Measurements from ENCODE around the gene BPIFB1.
A peak's percentile ranks its signal among the peaks of the same experiment; 100 is the strongest.

BPIFB1 gene, protein sequence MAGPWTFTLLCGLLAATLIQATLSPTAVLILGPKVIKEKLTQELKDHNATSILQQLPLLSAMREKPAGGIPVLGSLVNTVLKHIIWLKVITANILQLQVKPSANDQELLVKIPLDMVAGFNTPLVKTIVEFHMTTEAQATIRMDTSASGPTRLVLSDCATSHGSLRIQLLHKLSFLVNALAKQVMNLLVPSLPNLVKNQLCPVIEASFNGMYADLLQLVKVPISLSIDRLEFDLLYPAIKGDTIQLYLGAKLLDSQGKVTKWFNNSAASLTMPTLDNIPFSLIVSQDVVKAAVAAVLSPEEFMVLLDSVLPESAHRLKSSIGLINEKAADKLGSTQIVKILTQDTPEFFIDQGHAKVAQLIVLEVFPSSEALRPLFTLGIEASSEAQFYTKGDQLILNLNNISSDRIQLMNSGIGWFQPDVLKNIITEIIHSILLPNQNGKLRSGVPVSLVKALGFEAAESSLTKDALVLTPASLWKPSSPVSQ

GRCh38 chr20:33282991-33283555 lies at the start of gene BPIFB1:
TSS of gene BPIFB1 (plus strand) at chr20:33283214. CDS start at chr20:33286074, 2,860 bp downstream.
- H3K4me3 Mint-ChIP-seq, result no peak within 1 kb of the TSS
- H3K36me3 Mint-ChIP-seq, result no peaks in the 10 kb centered on the region
- H3K27ac Mint-ChIP-seq, result no peak within 1 kb of the TSS
- H3K4me1 Mint-ChIP-seq, result no peaks in the 10 kb centered on the region
- H3K9me3 Mint-ChIP-seq, result no peaks in the 10 kb centered on the region
- peaks cover 1% of the 10 kb centered on the region for H3K27me3 Mint-ChIP-seq

- Mint-ChIP-seq H3K36me3 (no peaks in the 10 kb centered on the region), H3K27me3 (no peaks in the 10 kb centered on the region)
Measured at GRCh38 chr20:33234050-33234449, 49.0 kb upstream of the BPIFB1 start.

GRCh38 chr20:33235696-33236095 lies 47.3 kb upstream of the BPIFB1 start, which contains the start of gene BPIFA1:
TSS of gene BPIFA1 (plus strand) at chr20:33235996. CDS start at chr20:33237712, 1,716 bp downstream.
- Mint-ChIP-seq H3K36me3 (no peaks in the 10 kb centered on the region), H3K27me3 (no peaks in the 10 kb centered on the region), H3K9me3 (no peaks in the 10 kb centered on the region), H3K4me3 (no peak within 1 kb of the TSS), H3K4me1 (peaks cover 16% of the 10 kb centered on the region), H3K27ac (peak within 1 kb of the TSS; percentile 46)

More at GRCh38 chr20:33234050-33234449, 49.0 kb upstream of the BPIFB1 start:
- Mint-ChIP-seq H3K4me1 (peaks cover 16% of the 10 kb centered on the region), H3K4me3 (no peak overlapping the region), H3K9me3 (no peaks in the 10 kb centered on the region), H3K27ac (no peak overlapping the region)

GRCh38 chr20:33236351-33236750 lies 46.7 kb upstream of the BPIFB1 start:
- Mint-ChIP-seq H3K4me1 (peaks cover 10% of the 10 kb centered on the region), H3K36me3 (no peaks in the 10 kb centered on the region), H3K4me3 (no peak overlapping the region), H3K9me3 (no peaks in the 10 kb centered on the region), H3K27ac (peak overlapping the region; percentile 46), H3K27me3 (no peaks in the 10 kb centered on the region)

DNA sequence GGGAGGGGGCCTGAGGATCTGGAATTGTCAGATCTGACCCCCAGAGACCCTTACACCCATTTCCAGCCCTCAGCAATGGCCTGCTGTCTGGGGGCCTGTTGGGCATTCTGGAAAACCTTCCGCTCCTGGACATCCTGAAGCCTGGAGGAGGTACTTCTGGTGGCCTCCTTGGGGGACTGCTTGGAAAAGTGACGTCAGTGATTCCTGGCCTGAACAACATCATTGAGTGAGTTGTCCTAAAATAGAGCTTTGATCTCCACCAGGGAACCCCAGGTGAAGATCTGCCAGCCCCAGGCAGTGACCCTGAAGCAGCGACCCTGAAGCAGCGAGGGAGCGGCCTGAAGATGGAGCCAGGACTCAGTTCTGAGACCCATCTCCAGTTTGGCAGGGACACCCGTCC lies 45.0 kb upstream of the BPIFB1 start:
- Mint-ChIP-seq H3K27me3 (no peaks in the 10 kb centered on the region), H3K9me3 (no peaks in the 10 kb centered on the region), H3K27ac (no peak overlapping the region), H3K4me3 (no peak overlapping the region), H3K36me3 (no peaks in the 10 kb centered on the region), H3K4me1 (peaks cover 2% of the 10 kb centered on the region)

GRCh38 chr20:33239418-33239817 lies 43.6 kb upstream of the BPIFB1 start:
- Mint-ChIP-seq H3K9me3 (no peaks in the 10 kb centered on the region), H3K4me1 (no peaks in the 10 kb centered on the region), H3K4me3 (no peak overlapping the region), H3K27me3 (no peaks in the 10 kb centered on the region), H3K36me3 (no peaks in the 10 kb centered on the region), H3K27ac (no peak overlapping the region)

GRCh38 chr20:33239979-33240736 lies 42.9 kb upstream of the BPIFB1 start:
- no peaks in the 10 kb centered on the region for H3K4me1 Mint-ChIP-seq
- H3K9me3 Mint-ChIP-seq, result no peaks in the 10 kb centered on the region
- no peaks in the 10 kb centered on the region for H3K27me3 Mint-ChIP-seq
- H3K4me3 Mint-ChIP-seq, result no peak overlapping the region
- no peak overlapping the region for H3K27ac Mint-ChIP-seq
- H3K36me3 Mint-ChIP-seq, result no peaks in the 10 kb centered on the region

DNA sequence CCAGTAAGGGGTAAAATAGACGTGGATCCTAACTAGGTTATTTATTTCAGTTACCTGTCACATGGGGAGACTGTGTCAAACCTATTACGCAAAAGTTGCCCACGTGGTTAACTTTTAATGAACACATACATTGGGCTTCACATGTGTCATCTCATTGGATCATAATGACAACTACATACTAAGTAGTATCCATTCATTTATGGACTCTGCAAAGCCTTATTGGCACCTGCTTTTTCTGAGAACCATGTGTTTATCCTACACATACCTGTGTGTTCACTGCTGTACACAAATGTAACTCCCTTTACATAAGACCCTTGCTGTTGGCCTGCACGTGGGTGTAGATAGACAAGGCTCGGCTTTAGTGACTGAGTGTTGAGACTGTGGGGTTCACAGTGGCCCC lies 42.1 kb upstream of the BPIFB1 start:
- H3K4me1 Mint-ChIP-seq, result no peaks in the 10 kb centered on the region

DNA sequence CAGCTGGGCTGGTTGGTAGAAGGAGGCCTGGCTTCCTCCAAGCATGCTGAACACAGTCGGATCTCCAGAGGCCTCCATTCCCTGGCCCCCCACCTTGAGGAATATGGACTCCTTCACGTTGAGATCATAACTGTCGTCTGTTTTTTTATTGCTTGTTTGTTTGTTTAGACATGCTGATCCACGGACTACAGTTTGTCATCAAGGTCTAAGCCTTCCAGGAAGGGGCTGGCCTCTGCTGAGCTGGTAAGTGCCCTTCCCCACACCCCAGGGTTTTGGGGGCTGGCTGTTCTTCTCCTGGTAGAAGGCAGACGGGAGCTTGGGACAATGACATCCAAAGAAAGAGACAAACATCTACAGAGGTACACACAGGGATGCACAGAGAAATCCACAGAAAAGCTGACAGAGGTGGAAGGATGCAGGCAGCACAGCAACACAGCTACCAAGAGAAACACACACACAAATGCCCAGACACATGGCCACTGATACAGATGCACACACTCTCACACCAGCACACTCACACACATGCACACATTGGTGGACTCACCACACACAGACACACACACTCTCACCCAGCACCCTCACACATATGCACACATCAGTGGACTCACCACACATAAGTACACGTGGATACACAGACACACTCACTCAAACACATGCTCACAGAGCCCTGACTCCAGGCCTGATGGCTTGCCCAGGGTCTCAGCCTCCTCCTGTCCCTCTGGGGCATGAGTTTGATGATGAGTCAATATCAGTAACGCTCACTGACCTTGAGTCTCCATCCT lies 40.5 kb upstream of the BPIFB1 start:
- no peaks in the 10 kb centered on the region for H3K4me1 Mint-ChIP-seq

More for the DNA sequence above, 42.1 kb upstream of the BPIFB1 start:
- no peaks in the 10 kb centered on the region for H3K9me3 Mint-ChIP-seq
- H3K4me3 Mint-ChIP-seq, result no peak overlapping the region
- H3K27ac Mint-ChIP-seq, result no peak overlapping the region
- no peaks in the 10 kb centered on the region for H3K27me3 Mint-ChIP-seq
- H3K36me3 Mint-ChIP-seq, result no peaks in the 10 kb centered on the region

DNA sequence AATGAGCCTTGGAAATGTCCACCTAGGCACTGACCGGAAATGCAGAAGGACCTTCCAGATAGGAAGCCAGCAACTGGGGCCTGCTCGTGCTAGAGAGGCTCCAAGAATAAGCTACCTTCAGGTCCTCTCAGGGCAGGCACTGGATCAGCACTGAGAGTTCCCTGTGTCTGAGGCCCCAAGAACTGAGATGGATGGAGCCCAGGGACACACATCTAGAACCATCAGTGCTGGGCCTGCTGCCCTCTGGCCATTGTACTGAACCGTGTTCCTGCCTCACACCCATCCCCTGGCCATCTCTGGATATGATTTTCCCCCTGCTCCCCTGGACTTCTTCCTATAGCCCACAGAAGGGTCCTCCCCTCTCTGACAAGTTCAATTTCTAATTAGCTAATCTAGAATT lies 36.9 kb upstream of the BPIFB1 start:
- Mint-ChIP-seq H3K27me3 (no peaks in the 10 kb centered on the region), H3K4me3 (no peak overlapping the region), H3K27ac (no peak overlapping the region), H3K4me1 (no peaks in the 10 kb centered on the region), H3K9me3 (no peaks in the 10 kb centered on the region), H3K36me3 (no peaks in the 10 kb centered on the region)

More for the DNA sequence above, 40.5 kb upstream of the BPIFB1 start:
- Mint-ChIP-seq H3K9me3 (no peaks in the 10 kb centered on the region), H3K36me3 (no peaks in the 10 kb centered on the region), H3K4me3 (no peak overlapping the region), H3K27ac (no peak overlapping the region), H3K27me3 (no peaks in the 10 kb centered on the region)

DNA sequence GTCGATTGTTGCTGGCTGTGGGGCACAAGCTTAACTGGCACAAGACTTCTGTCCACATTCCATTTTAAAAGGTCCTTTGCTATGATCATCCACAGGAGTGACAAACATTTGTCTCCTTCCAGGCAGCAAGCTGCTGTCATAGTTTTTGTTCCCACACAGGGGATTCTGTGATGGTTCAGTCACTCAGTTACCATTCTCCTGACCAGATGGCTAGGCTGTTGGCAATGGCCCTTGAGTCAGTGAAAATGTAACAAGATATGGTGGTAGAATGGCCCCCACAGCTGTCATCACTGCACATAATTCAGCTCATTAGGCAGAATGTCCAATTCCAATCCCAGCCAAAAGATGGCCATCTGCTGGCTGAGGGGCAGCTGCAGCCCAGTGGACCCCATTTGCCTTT lies 33.6 kb upstream of the BPIFB1 start:
- H3K9me3 Mint-ChIP-seq, result peaks cover 5% of the 10 kb centered on the region
- peaks cover 5% of the 10 kb centered on the region for H3K27me3 Mint-ChIP-seq
- no peaks in the 10 kb centered on the region for H3K4me1 Mint-ChIP-seq
- no peak overlapping the region for H3K27ac Mint-ChIP-seq
- peaks cover 2% of the 10 kb centered on the region for H3K36me3 Mint-ChIP-seq
- H3K4me3 Mint-ChIP-seq, result no peak overlapping the region

GRCh38 chr20:33250666-33251065 lies 32.3 kb upstream of the BPIFB1 start:
- Mint-ChIP-seq H3K4me1 (no peaks in the 10 kb centered on the region), H3K36me3 (peaks cover 2% of the 10 kb centered on the region), H3K9me3 (peaks cover 5% of the 10 kb centered on the region), H3K27ac (no peak overlapping the region), H3K4me3 (no peak overlapping the region), H3K27me3 (peaks cover 9% of the 10 kb centered on the region)

- Mint-ChIP-seq H3K27me3 (peaks cover 9% of the 10 kb centered on the region), H3K4me3 (no peak overlapping the region), H3K36me3 (peaks cover 2% of the 10 kb centered on the region), H3K9me3 (peaks cover 5% of the 10 kb centered on the region), H3K27ac (no peak overlapping the region), H3K4me1 (no peaks in the 10 kb centered on the region)
Measured at GRCh38 chr20:33251496-33251895, 31.5 kb upstream of the BPIFB1 start.

GRCh38 chr20:33252460-33252859 lies 30.6 kb upstream of the BPIFB1 start:
- Mint-ChIP-seq H3K27me3 (peaks cover 15% of the 10 kb centered on the region), H3K36me3 (peaks cover 2% of the 10 kb centered on the region), H3K9me3 (peaks cover 5% of the 10 kb centered on the region), H3K4me1 (no peaks in the 10 kb centered on the region), H3K27ac (no peak overlapping the region), H3K4me3 (no peak overlapping the region)

- Mint-ChIP-seq H3K4me1 (no peaks in the 10 kb centered on the region), H3K4me3 (no peak overlapping the region), H3K27me3 (peaks cover 16% of the 10 kb centered on the region), H3K36me3 (peaks cover 2% of the 10 kb centered on the region), H3K9me3 (peaks cover 5% of the 10 kb centered on the region), H3K27ac (no peak overlapping the region)
Measured at GRCh38 chr20:33255005-33255404, 28.0 kb upstream of the BPIFB1 start.

Measured in activated naive CD4-positive, alpha-beta T cell treated with anti-CD3 and anti-CD28 coated beads, Interleukin-2, amount 50 U/mL, for 24 hours (primary cell).